GM06990 (cell line): Measurements from ENCODE around the gene CDCP1.

ENCODE experiments used
- DNase-seq: peaks from one replicate; pipeline ENCODE4 v3.0.0-alpha.2; 2011; ENCODE audit not compliant: insufficient read length; ENCODE audit errors: extremely low read depth
- H3K27me3 ChIP-seq: replicated peaks from 2 replicates; pipeline ENCODE4 v1.6.0; 2011; ENCODE audit warnings: low read length; ENCODE audit not compliant: control insufficient read depth, insufficient read depth
- H3K36me3 ChIP-seq: 2 replicates; pipeline ENCODE4 v1.5.1; 2011; ENCODE audit warnings: low read length; ENCODE audit not compliant: control insufficient read depth, insufficient read depth
- H3K4me3 ChIP-seq: replicated peaks from 2 replicates; pipeline ENCODE4 v1.5.1; 2011; ENCODE audit warnings: low read depth, mild to moderate bottlenecking, control low read depth, low read length
- CTCF ChIP-seq: IDR thresholded peaks from 2 replicates; pipeline ENCODE4 v1.5.1; 2011; ENCODE audit warnings: low read length, control low read depth, mild to moderate bottlenecking, inconsistent platforms; ENCODE audit not compliant: insufficient read depth, poor library complexity, severe bottlenecking

Gene CDCP1

DNA sequence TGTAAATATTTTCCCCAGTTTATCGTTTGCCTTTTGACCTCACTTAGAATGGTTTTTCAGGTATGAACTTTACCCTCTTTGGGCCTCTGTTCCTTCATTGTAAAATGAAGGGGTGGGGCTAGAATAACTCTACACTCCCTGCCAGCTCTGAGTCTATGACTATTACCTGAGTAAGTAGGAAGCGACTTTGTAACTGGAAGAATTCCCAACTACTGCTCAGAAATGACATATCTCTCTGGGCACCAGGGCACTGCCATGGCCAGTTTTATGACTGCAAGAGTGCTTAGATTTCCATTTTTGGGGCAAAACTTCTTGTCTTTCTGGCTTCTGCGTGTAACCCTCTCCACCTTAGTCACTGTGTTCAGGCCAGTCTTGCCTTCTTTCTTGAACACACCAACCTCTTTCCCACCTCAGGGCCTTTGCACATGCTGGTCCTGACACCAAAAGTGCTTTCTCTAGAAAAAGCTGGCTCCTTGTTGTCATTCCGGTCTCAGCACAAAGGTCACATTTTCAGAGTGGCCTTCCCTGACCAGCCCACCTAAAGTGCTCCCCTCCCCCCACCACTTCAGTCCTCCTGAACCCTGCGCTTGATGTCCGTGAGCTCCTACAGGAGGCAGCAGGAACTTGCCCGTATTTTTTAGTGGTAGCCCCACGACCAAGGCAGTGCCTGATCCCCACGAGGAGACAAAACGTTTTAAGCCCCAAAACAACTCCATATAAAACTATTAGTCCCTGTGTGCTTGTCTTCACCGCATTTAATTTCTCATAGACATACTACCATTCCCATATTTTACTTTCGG is 25.6 kb downstream of the CDCP1 start:
- no peak for DNase-seq
- H3K36me3 ChIP-seq, result no peaks in the 10 kb centered on the region
- no peak overlapping the region for H3K4me3 ChIP-seq
- TF ChIP-seq CTCF, result no peak
- no peaks in the 10 kb centered on the region; the same call in 1 of the 2 replicates for H3K27me3 ChIP-seq

DNA sequence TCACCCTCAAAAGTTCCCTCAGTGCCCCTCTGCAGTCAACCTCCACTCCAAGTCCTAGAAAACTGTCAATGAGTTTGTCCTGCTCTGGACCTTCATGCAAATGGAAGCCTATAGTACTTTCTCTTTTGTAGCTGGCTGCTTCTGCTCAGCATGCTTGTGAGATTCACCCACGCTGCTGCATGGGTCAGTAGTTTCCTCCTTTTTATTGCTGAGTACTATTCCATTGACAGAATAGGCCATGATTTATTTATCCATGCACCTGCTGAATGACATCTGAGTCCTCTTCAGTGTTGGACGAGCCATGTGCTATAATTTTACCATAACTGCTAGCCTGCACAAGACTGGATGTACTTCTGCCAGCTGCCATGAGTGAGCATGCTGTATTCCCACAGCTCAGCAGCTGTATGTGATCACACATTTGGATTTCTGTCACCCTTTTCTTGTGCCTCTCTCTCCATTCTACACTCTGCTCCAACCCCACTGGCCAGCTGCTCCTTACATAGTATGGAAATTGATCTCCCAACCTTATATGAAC is 26.3 kb downstream of the CDCP1 start:
- Histone ChIP-seq H3K36me3 (no peaks in the 10 kb centered on the region), H3K4me3 (no peak overlapping the region), H3K27me3 (no peaks in the 10 kb centered on the region; the same call in 1 of the 2 replicates)
- no peak for DNase-seq
- TF ChIP-seq CTCF, result no peak

DNA sequence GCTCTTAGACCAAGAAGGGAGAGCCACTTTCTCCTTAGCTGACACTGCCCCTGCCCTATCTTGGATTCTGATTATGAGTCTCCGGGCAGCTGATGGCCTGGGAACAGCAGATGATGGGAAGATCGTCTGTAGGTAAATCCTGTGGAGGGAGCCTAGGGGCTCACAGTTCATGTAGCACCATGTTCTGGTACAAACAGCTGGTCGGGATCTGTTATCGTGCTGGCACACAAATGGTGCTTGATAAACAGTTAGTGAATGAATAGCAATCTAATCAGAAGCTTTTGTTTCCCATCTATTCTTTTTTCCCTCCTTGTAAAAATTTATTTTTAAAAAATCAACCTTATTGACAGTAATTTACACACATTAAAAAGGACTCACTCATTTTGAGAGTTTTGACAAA is 26.8 kb downstream of the CDCP1 start:
- Histone ChIP-seq H3K4me3 (no peak overlapping the region), H3K36me3 (no peaks in the 10 kb centered on the region), H3K27me3 (no peaks in the 10 kb centered on the region; the same call in 1 of the 2 replicates)
- no peak for DNase-seq
- TF ChIP-seq CTCF, result no peak

DNA sequence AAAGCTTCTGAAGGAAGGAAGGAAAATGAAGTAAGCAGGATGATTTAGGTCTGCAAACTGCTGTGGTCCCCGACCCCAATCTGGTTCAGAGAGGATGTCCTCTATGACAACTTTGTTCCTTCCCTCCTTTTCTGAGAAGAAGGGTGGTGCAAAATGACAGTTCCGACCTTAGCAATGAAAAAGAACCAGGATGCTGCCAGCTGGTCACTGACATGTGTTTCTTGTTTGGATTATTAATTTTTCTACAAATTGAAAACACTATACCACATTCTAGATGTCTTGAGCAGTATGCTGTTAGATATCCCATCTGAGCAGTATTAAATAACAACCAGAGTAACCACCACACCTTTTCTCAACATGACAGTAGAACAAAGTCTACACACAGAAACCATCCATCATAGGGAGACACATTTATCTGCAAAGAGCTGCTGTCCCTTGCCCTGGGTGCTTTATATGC is 27.5 kb downstream of the CDCP1 start:
- no peak for TF ChIP-seq CTCF
- DNase-seq, result no peak
- Histone ChIP-seq H3K4me3 (no peak overlapping the region), H3K27me3 (no peaks in the 10 kb centered on the region), H3K36me3 (no peaks in the 10 kb centered on the region)

- no peak for TF ChIP-seq CTCF
- Histone ChIP-seq H3K27me3 (no peaks in the 10 kb centered on the region), H3K4me3 (no peak overlapping the region), H3K36me3 (no peaks in the 10 kb centered on the region)
- no peak for DNase-seq
These were observed 29.8 kb downstream of the CDCP1 start for GRCh38 chr3:45116350-45116749.
